Measurements from ENCODE around the gene BTBD16.
A peak's percentile ranks its signal among the peaks of the same experiment; 100 is the strongest.

BTBD16 gene

GRCh38 chr10:122311716-122312115 lies 40.6 kb downstream of the BTBD16 start:
- DNase-seq (ENCODE audit: low spot score), result no peak

GRCh38 chr10:122316224-122316884 lies 45.3 kb downstream of the BTBD16 start:
- DNase-seq (ENCODE audit: low spot score), result no peak

DNA sequence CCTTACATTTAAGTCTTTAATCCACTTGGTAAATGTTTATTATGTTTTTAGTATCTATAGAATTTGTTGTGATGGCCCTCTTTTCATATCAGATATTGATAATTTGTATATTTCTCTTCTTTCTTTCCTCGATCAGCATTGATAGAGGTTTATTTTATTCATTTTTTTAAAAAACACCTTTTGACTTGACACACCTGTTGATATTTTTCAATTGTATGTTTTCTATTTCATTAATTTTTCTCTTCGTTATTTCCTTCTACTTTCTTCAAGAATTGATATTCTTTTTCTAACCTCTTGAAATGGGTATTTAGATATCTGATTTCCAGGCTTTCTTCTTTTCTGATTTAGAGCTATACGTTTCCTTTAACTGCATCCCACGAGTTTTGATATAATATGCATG lies 50.9 kb downstream of the BTBD16 start:
- no peak for DNase-seq (ENCODE audit: low spot score)

- no peak for DNase-seq (ENCODE audit: low spot score)
These were observed 52.1 kb downstream of the BTBD16 start for GRCh38 chr10:122323189-122323588.

DNA sequence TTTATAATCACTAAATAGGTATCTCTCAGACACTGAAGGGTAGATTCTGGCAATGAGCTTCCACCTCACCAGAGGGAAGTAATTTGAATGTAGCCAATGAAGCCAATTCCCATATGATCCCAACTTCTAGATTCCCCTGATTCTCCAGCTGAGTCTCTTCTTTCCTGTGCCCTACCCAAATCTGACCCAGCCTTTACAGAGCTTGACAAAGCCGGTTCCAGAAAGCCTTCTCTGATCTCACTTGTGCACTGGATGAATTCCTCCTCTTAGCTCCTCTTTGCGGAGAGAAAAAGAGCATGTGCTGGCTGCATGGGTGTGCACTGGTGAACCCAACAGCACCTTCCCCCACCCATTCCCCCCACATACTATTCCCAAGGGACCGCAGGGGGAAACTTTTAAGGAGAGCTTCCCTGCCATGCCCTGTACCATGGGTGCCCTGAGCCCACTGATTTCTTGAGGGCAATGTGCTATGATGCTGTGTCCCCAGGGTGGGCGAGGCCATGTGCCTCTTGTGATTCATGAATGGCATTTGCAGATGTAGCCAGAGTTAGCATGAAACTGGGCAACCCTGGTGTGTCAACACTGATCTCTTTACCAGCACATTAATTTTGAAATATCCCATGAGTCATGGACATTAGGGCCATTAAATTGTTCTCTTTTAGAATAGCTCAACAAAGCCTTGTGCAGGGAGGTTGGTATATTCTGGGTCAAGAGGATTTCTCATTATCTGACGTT lies 53.0 kb downstream of the BTBD16 start:
- no peak for DNase-seq (ENCODE audit: low spot score)

DNA sequence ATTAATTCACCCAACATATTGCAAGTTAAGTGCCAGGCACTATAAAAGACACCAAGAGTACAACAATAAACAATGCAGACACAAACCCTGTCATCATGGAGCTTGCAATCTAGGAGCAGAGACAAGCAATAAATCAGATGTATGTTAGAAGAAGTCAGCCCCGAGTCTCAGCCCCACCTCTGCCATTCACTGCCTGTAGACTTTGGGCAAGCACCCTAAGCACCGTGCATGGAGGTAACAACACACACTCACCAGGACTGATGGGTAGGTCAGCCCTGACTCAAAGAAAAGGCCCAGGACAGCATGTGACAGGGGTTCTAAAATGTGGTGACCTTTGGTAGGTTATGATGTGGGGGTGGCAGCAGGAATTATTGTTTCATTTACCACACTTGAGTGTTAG lies 54.1 kb downstream of the BTBD16 start:
- no peak for DNase-seq (ENCODE audit: low spot score)

- no peak for DNase-seq (ENCODE audit: low spot score)
These were observed 55.3 kb downstream of the BTBD16 start for GRCh38 chr10:122326385-122326784.

DNA sequence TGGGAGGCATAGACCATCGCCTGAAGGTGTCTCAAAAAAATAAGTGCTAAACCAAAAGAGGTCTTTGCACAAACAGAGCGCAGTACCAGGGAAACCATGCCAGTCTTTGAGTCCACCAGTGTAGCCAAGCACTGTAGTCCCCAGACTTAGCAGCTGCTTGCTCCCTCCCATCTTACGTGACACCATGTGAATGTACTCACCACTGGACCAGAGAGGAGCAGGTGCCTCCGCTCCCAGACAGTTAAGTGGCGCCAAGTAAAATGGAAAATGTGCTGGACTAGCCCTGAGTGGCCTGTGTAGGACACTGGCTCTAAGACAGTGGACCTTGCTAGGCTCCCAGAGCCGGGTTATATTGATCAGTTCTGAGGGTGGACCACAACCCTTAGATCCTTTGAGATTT lies 55.7 kb downstream of the BTBD16 start:
- DNase-seq (ENCODE audit: low spot score), result no peak

- DNase-seq (ENCODE audit: low spot score), result no peak
These were observed 56.4 kb downstream of the BTBD16 start for GRCh38 chr10:122327237-122328206.

GRCh38 chr10:122328676-122329075 lies 57.6 kb downstream of the BTBD16 start:
- no peak for DNase-seq (ENCODE audit: low spot score)

DNA sequence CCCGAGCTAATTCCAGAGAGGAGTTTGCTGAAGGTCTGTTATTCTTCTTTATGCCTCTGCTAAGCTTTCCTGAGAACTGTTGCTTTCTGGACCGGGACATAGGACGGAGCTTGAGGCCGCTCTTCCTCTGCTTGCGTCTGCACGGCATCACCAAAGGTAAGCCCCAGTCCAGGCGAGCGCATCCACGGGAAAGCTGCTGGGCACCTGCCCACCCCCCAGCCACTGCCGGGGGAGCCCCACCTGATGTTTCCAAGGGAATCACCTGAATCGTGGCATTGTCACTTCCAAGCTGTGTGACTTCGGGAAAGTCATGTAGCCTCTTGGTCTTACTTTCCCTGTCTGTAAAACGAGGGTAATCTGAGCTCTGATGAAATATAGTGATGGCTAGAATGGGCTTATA lies 58.3 kb downstream of the BTBD16 start:
- DNase-seq (ENCODE audit: low spot score), result no peak

- DNase-seq (ENCODE audit: low spot score), result no peak
These were observed 60.0 kb downstream of the BTBD16 start for GRCh38 chr10:122331100-122331499.

GRCh38 chr10:122331615-122332446 lies 60.7 kb downstream of the BTBD16 start:
- DNase-seq (ENCODE audit: low spot score), result peak; percentile 74

GRCh38 chr10:122333037-122333436 lies 61.9 kb downstream of the BTBD16 start:
- DNase-seq (ENCODE audit: low spot score), result no peak

DNA sequence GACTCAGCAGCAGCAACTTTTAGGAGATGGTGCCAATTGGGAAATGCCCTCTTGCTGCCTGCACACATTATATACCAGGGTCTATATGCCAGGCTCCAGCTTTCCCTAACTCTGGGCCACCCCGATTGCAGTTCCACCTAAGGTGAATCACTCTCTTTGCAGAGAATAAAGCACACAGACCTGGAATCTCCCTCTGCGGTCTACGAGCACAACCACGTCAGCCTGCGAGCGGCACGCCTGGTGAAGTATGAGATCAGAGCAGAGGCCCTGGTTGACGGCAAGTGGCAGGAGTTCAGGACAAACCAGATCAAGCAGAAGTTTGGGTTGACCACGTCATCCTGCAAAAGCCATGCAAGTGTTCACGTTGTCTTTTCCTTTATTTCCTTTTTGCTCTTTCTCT lies 65.2 kb downstream of the BTBD16 start:
- no peak for DNase-seq (ENCODE audit: low spot score)

- DNase-seq (ENCODE audit: low spot score), result no peak
These were observed 65.9 kb downstream of the BTBD16 start for GRCh38 chr10:122336961-122337360.

- peak; percentile 52 for DNase-seq (ENCODE audit: low spot score)
These were observed 67.7 kb downstream of the BTBD16 start for GRCh38 chr10:122338609-122339441.

GRCh38 chr10:122341141-122341810 lies 70.2 kb downstream of the BTBD16 start:
- DNase-seq (ENCODE audit: low spot score), result no peak

DNA sequence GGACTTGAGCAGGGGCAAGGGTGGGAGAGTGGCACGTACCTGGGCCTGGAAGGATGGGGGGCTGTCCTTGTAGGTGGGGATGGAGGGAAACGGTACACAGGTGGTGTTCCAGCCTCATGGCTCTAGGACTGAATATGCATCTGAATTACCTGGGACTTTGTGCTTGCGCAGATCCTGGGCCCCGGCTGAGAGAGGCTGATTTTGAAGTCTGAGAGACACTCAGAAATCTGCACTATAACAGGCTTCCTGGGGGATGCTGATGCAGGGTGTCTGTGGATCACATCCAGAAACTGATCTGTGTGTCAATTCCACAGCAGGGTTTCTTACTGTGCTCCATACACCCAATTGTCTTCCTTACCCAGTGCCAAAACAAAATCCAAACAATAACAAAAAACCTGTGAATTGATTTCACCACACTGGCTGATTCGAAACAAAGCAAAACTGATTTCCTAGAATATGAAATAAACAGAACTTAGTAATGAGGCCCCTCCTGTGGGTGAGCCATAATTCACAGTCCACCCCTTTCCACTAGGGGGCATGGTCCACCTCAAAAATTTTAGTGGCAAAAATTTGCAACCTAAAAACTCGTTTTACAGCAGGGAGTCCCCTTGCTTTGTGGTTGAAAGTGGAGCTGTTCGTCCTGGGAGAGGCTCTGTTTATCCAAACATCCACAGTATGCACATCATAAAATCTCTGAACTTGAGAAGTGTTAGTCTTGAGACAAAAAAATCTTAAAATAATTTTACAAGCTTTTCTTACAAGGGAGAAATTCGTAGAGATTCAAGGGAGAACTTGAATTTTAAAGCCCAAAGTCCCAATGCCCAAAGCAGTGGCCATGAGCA lies 71.4 kb downstream of the BTBD16 start:
- peak; percentile 28 for DNase-seq (ENCODE audit: low spot score)

All from LoVo (cell line).